GM18508 (cell line): ENCODE data around the gene SRPX.

Experiments used
- ATAC-seq: cut with Tn5 transposase; IDR thresholded peaks from one replicate; pipeline ENCODE4 v1.9.1; 2021; ENCODE audit warnings: moderate number of reproducible peaks; ENCODE audit not compliant: insufficient read depth, unreplicated experiment

Gene SRPX

DNA sequence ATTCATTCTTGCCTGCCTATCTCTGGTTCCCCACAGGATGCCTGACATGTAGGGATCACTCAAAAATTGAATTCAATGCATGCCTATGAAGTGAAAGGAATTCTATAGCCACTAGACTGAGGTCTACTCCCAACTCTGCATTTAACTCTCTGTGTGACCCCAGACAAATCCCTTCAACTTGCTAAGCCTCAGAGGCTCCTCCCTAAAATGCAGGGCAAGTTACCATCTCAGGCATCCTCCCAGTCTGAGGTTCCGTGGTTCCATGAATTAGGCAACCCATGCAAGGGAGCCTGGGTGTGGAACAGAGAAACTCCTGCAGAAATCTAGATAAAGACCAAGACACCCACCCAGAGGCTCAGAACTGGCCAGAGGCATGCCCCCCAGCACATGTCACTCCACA, 6.6 kb downstream of the SRPX start:
- ATAC-seq: no peak

DNA sequence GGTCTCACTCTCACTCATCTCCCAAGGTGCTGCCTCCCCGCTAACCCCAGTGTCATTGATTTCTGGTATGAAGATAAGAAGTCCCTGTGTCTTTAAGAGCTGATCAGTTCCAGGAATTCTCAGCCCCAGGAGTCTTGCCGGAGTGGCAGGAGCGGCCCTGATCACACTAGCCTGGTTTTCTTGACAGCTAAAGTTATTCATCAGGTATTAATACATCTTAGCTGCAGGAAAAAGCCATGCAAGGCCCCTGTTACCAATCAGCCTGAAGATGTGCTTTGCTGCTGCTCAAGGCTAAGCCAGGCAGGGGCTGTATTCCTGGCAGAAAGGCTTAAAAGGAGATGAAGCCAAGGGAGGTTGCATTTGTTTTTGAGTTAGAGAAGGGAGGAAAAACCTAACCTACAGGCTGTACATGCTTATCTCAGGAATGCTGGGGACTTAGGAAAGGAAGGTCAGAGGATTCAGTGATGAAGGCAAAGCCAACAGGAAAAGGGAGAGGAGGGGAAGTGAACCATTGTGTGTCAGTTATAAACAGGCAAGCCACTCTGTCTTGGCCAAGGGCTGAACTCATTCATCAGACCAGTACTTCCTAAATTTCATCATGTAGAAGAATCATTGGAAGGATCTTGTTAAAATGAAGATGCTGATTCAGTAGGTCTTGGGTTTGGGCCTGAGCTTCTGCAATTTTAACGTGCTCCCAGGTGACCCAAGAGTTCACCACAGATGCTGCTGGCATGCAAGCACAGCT, 8.6 kb downstream of the SRPX start:
- no peak for ATAC-seq

DNA sequence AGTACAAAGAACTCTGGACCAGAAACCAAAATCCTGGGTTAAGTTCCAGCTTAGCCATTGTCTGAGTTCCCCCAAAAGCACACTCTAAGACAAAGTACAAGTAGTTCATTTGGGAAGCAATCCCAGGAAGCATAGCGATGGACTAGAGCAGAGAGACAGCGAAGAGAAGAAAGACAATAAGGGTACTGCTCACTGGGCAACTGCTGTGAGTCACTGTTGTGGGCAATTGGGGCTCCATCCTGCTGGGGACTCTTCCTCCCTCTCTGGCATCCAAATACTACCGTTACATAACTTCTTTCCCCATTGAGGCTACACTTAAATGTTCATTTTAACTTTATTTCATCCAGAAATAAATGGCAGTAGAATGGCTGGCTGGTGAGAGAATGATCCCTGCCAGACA, 14.1 kb downstream of the SRPX start:
- no peak for ATAC-seq

DNA sequence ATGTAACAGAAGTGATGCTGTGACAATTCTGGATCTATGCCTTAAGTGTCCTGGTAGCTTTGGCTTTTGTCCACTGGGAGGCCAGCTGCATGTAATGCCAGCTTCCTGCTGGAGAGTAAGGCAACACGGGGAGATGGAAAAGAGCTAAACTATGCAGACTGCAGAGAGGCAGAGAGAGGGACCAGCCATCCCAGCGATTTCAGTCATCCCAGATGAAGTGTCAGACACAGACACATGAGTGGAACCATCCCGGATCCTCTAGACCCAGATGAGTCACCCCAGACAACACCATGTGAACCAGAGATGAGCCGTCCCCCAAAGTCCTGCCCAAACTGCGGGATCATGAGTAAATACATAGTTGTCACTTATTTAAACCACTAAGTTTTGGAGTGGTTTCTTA, 14.6 kb downstream of the SRPX start:
- ATAC-seq: no peak

DNA sequence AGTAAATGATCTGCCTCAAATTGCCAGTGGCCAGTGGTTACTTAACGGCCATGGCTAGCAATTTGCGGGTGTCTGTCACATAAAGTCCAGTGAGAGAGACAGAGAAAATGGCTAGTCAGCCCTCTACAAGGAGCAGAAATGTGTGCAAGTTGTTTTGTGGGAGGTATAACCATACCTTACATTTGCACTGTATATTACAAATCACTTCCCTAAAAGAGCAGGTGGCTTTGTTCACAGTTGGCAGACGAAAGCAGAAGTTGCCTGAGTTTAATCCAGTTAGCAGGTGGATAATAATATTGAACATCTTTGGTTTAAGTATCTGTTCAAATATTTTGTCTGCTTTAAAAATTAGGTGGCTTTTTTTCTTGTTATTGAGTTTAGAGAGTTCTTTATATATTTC, 15.6 kb downstream of the SRPX start:
- ATAC-seq: no peak

DNA sequence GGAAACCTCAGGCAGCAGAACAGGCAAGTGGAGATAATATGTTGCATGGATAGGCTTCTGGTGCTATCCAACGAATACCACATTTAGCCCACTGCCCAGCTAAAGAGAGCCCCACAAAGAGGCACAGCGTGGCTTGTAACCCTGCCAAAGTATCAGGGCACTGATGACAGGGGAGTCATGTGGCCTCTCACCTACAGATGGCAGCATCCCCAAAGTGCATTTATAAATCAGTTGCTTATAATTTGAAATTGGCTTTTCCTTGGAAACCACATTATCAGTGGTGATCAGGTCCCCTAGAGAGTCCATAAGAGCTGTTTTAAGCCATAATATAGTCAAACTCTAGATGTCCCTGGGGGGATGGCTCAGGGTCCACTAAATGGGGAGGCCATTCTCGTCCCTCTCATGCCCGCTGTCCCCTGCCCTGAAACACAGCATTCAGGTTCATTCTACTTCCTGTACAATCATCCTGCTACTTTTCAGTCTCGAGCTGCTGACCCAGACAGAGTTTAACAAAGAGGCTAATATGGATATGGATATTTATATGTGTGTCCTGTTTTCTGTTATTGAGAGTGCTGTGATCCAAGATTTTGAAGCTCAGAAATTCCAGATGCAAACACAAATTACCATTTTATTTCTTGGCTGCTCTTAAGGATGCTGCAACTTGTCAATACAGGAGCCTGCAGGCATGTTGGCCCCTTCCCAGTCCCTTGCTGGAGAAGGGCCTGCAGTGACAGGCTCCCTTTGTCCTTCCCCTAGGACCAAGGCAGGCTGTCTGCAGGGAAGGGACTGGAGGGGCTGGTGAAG, 28.5 kb downstream of the SRPX start:
- no peak for ATAC-seq

DNA sequence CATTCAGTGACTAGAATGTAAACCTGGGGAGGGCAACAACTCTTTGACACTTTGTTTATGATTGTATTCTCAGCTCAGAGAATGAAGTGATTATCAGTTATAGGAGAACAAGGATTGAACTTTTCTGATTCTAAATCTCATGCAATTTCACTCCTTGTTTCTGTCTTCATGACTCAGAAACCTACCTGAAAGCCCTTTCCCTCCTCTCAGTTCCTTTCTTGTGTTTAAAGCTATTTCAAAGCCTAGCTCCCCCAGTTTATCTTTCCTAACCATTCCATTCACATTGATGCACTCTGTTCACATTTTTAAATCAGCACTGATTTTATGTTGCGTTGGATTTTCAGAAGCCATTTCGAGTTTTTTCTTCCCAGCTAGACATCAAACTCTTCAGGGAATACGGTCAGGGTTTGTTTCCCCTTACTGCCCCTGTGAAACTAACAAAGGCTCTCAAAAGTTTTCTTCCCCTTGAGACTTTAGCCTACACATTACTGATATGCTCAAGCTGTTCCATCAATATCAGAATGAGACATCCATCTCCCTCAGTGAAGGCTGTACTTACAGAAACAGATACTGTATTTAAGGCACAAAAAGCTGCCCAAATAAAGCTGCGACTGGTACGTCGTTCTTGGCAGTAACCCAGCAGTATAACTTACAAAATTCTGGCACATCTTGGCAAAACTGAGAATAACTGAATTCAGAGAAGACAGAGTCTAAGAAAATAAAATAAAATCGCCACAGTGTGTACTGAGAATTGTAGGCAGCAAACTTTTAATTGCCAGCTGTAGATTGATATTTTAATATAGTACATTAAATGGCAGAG, 31.0 kb downstream of the SRPX start:
- ATAC-seq: no peak

DNA sequence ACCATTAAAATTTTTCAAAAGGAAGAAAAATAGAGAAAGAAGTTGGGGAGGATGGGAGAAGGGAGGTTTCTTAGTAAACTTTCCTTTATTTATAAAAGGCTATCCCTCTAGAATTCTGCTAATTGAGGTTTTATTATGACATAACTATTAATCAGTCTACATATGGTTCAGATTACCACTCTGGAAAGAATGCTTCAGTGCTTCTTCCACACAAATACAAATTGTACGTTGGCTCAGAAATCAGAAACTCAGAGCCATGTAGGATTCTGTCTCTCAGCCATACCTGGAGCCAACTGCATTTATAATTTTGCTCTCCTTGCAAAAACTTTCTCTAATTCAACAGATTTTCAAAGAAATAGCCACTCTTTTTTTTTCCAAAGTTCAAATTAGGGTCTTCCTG, 37.1 kb downstream of the SRPX start:
- no peak for ATAC-seq

DNA sequence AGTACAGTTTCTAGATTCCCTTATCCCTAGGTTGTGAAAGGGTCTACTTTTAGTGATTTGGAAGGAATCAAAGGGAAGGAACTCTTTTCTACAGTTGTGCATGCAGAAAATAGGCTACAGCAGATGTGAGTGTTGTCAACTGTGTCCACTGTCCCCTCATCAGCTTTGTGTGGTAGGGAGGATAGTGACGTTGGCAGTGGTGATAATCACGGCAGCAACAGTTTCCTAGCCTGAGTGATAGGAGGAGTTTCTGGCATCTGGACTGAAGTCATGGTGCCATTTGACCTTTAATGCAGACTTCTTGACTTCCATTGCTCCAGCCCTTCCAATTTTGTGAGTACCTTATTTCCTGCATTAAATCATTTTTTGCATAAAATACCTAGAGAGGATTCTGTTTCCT, 39.3 kb downstream of the SRPX start:
- no peak for ATAC-seq

DNA sequence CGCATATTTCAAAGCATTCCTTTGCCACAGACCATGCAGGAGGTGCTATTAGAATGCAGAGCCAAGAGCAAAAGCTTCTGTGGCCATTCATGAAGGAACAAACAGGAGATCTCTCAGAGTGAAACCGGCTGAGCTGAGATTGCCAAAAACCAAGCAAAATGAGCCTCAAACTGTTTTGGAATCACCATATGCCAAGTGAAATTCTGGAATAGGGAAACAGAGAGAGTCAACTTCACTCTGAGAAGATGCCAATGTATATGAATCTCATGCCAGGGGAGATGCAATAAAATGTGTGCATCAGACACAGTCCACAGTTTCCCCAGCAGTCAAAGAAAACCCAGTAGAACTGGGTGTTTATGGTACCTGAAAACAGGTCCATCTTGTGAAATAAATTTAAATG, 42.3 kb downstream of the SRPX start:
- no peak for ATAC-seq

DNA sequence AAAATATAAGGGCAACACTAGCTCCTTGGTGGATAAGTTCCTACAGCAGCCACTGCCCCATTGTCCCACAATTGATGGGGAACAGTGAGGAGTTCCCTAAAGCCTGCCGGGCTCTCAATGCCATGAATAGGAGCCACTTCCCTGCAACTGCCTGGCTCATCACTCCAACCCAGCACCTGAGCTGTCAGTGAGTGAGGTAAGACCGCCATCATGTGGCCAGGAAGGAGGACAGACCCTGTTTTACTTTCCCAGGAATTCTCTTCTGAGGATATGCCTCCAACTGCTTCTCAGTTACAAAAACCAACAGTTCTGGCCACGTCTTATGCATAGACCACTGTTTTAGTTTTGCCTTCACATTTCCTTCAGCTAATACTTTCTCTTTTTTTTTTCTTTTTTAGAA, 45.5 kb downstream of the SRPX start:
- ATAC-seq: no peak

DNA sequence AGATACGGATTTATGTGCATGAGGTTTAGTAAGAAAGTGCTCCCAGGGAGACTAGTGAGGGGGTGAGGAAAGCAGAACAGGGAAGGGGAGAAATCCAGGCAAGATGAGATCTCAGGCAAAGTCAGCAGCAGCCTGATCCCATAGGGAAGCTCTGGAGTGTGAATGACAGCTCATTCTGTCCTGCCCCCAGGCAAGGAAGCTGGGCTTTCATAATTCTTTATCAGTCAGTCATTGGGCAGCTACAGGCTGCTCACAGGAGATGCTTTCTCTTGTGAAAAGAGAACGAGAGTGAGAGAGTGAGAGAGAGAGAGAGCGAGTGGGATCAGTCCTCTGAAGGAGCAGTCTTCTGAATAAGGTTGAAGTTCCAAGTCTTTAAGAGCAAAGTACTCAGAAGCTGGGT, 48.1 kb downstream of the SRPX start:
- ATAC-seq: no peak

DNA sequence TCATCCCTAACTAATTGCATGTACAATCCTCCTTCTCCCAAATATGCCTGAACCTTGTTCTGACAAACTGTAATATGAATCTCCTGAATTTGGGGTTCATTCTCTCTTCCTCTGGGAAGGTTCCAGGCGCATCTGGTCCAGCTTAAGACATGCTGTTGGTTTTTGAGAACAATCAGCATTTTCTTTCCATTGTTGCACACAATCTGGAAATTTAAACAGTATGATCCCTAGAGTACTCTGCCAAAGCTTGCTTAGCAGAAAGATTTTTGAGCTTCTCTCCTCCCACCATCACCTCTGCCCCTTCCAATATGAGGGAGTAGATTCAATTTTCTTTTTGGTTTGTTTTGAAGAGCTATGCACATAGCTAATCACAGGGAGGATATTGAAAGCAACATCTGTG, 50.1 kb downstream of the SRPX start:
- ATAC-seq: no peak

DNA sequence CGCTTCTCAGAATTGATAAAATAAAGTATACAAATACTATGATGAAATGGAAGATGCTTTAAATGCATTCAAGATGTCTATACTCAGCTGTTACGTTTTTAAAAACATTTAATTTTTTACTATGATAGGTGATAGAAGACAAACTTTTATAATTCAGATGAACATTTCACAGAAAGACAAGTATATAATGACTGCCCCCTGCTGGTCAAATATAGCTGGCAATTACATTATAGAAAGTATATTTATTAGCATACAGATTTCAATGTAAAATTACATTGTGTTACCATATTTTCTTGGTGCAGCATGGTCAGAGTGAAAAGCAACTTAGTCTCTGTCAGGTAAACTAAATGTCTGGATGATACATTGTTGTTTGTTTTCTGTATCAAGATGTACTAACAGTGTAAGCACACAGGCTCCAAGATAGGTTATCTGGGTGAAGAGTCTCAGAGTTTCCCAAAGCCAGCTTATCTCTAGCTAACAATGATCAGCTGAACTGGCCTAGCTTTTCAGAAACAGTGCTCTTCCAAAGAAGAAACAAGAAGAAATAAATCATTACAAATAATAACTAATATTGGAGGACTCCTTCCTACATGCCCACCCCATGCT, 54.1 kb downstream of the SRPX start:
- ATAC-seq: no peak

DNA sequence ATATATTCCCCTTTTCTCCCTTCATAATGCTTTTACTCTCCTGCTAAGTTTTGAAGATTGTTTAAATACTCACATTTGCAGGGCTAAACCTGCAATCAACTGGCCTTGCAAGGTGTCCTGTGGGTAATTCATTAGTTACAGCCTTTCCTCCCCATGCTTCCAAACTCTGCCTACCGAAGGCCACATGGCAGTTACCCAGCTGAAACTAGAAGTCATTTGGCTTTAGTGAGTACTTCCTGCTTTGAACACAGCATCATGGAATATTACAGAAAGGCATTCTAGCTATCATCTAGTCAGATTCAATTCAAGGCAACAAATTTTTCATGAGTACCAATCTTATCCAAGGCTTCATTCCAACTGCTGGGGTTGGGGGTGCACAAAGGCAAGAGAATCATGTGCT, 55.6 kb downstream of the SRPX start:
- no peak for ATAC-seq

DNA sequence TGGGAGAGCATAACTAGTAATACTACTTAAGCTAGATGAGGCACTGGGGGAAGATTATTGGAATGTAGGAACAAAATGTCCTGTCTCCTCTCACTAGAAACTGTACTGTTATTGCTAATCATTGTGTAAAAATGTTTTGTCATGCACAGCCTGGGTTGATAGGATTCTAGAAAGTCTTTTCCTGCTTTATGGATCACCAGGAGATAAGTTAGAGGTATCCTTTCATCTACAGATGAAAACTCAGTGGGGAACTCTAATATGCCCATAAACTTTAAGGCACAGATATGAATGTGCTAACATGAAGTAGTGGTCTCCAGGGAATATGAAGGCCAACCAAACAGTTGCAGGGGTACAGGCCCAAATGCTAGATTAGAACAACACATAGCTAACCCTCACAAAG, 57.5 kb downstream of the SRPX start:
- no peak for ATAC-seq

DNA sequence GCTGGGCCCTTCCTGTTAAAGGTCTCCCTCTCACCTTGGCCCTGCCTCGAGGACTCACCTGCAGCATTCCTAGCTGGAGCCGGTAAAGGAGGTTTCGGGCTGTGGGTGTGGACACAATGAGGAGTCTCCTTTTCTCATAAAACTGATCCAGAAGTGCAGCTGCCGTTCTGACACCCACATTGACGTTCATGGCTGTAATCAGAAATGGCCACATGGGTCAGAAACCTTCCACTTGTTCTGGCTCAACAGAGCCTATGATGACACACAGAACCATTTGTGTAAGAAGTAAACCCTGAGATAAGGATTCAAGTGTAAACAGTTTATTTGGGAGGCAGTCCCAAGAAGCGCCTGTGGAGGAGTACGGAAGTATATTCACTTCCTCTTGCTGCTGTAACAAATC, 63.8 kb downstream of the SRPX start:
- no peak for ATAC-seq

DNA sequence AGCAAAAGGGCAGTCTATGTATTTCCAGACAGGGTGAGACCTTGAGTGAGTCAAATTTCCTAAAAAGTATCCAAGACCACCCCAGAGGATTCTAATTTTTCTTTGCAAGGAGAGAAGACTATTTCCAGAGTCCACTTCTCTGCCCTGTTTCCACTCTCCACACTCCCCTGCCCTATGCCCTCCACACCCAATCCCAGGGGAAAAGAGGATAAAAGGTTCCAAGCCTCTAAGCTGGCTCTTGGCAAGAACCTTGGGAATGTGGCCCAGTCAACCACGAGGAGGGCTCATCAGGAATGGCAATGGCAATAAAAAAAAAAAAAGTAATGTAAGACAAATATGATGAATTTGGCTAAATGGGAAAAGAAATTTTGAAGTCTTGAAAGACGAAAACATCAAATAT, 65.9 kb downstream of the SRPX start:
- no peak for ATAC-seq

DNA sequence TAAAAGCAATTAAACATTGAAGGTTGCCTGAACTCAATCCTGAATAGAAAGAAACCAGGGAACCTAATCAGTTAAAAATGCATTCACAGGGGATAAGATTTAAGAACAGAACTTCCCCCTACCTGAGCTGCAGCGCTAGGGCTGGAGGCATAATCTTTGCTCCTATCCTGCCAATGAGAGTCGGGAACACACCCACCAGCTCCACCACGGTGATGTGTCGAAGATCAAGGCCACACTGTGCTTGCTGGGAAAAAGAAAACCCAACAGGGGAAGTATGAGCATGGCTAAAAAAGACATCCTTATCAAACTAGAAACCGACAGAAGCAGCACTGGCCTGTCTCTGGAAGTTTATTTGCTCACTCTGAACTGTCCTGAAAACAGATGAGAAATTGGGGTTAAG, 66.3 kb downstream of the SRPX start:
- no peak for ATAC-seq

DNA sequence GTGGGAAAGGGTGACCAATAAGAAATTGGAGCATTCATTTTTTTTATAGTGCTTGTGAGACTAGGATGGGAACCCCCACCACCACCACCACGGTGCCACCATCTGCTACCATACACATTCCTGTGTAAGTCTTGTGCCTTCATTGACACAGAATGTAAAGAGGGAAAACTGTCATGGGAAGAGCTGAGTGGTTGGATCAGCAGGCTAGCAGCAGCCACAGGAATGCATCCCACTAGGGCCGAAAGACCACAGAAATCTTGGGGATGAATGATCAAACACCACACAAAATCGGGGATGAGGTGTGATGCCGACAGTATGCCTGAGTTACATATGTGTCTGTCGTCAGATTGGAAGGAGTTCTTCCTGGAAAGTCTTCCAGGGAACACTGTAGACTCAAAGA, 69.2 kb downstream of the SRPX start:
- ATAC-seq: no peak

DNA sequence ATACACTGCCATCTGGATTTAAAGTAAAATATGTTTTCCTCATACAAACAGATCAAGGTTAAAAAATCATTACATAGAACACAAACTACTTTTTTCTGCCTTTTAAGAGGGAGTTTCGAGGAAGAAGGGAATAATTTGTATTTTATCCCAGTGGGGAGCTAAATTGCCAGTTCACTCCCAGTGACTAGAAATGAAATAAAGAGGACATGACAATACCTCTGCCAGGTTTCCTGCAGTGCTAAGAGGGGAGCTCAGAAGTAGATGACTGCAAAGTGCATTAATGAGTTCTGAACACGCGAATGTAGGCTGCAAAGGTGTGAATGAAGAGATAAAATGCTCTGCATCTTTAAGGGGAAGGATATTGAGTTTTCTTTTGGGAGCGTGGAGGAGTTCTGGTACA, 69.7 kb downstream of the SRPX start:
- ATAC-seq: no peak
